Effector memory CD8-positive, alpha-beta T cell (primary cell): ENCODE measurements around the gene MXD4.
"Not testable (repeated sequence)": the region's sequence is repeated elsewhere in the genome, so short reads cannot be mapped to it uniquely, and the experiment has no call there.

Experiments
- ATAC-seq: fragments of 150-1000 bp; cut with Tn5 transposase; replicated peaks from 2 replicates; pipeline ENCODE4 v1.10.0; 2021; ENCODE audit warnings: mild to moderate bottlenecking, moderate library complexity
- DNase-seq, 3 experiments: peaks; one replicate each; pipeline ENCODE4 v3.0.0; 2021
- H3K27ac Mint-ChIP-seq, 2 donors: one replicate each; pipeline ENCODE4 v1.8.0; 2022; ENCODE audit warnings: mild to moderate bottlenecking in 2 of 2, mixed read lengths in 2 of 2, moderate library complexity in 2 of 2
- H3K27me3 Mint-ChIP-seq, 2 donors: one replicate each; pipeline ENCODE4 v1.8.0; 2022; ENCODE audit warnings: mixed read lengths in 2 of 2
- H3K36me3 Mint-ChIP-seq: one replicate; pipeline ENCODE4 v1.8.0; 2022; ENCODE audit warnings: mild to moderate bottlenecking, moderate library complexity, mixed read lengths; ENCODE audit not compliant: insufficient read depth
- H3K4me1 Mint-ChIP-seq, 2 donors: one replicate each; pipeline ENCODE4 v1.8.0; 2022; ENCODE audit warnings: low read depth in 2 of 2, mixed read lengths in 2 of 2
- H3K4me3 Mint-ChIP-seq, 2 donors: one replicate each; pipeline ENCODE4 v1.8.0; 2022; ENCODE audit warnings: mild to moderate bottlenecking in 2 of 2, mixed read lengths in 2 of 2, moderate library complexity in 2 of 2
- H3K9me3 Mint-ChIP-seq, 2 donors: one replicate each; pipeline ENCODE4 v1.8.0; 2022; ENCODE audit warnings: mixed read lengths in 2 of 2

The MXD4 gene

DNA sequence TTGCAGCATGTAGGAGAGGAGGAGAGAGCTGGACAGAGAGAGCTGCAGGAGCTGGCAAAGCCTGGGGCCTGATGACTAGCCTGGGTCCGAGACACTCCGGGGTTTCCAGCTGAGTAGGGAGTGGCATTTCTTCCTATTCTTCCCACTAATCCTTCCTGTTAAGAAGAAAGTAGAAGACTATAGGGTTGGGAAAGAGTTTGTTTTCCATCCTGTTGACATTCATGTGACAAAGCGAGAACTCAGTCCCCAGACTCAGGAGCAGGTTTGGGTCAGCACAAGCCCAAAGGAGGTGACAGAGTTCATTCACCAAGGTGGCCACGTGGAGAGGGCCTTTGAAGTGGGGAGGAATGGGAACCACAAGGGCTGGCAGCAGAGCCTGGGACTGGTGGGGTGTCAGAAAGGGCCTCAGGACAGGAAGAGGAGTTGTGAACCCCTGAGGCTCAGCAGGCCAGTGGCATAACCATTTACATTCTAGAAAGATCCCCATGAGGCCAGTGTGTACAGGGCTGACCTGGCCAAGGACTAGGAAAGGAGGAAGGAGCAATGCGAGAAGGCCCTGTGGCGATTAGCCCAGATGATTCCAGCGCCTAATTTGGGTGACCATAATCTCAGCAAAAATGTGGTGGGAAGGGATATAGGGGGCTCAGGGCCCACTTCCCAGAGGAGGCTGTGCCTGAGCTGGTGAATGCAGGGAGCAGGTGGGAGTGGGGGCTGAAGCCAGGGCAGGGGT is 16.7 kb downstream of the MXD4 start:
- H3K27me3 Mint-ChIP-seq: no peaks in the 10 kb centered on the region
- peak overlapping the region; percentile 59 to 71 for H3K27ac Mint-ChIP-seq
- DNase-seq: no peak
- no peaks in the 10 kb centered on the region for H3K9me3 Mint-ChIP-seq
- H3K4me1 Mint-ChIP-seq: peaks cover 25 to 26% of the 10 kb centered on the region in 2 donors
- no peak for ATAC-seq
- peaks cover 72% of the 10 kb centered on the region for H3K36me3 Mint-ChIP-seq
- H3K4me3 Mint-ChIP-seq: no peak overlapping the region

DNA sequence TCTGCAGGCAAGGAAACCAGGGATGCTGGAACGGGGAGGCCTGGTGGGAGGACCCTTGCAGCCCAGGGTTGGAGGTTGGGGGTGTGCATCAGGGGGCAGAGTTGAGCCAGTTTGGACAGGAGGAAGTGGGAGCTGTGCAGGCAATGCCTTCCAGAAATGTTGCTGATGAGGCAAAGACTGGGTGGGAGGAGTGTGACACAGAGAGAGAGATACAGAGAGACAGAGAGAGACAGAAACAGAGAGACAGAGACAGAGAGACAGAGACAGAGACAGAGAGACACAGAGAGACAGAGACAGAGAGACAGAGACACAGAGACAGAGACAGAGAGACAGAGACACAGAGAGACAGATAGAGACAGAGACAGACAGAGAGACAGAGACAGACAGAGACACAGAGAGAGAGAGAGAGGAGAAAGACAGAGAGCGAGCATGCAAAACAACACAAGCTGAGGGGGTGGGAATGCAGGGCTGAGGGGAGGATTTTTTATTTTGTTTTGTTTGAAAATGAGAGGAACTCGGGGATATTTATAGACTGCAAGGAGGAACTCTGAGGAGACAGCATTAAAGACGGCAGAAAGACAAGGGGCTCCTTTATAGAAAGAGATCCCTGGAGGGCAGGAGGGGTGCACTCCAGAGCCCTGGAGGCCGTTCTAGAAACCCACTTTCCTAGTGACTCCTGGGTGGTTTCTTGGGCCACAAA is 18.1 kb downstream of the MXD4 start:
- H3K9me3 Mint-ChIP-seq: no peaks in the 10 kb centered on the region
- no peaks in the 10 kb centered on the region for H3K27me3 Mint-ChIP-seq
- H3K36me3 Mint-ChIP-seq: peaks cover 63% of the 10 kb centered on the region
- H3K4me3 Mint-ChIP-seq: no peak overlapping the region
- DNase-seq: no peak
- peak overlapping the region; percentile 59 to 71 for H3K27ac Mint-ChIP-seq
- peaks cover 32 to 36% of the 10 kb centered on the region in 2 donors for H3K4me1 Mint-ChIP-seq
- no peak for ATAC-seq

DNA sequence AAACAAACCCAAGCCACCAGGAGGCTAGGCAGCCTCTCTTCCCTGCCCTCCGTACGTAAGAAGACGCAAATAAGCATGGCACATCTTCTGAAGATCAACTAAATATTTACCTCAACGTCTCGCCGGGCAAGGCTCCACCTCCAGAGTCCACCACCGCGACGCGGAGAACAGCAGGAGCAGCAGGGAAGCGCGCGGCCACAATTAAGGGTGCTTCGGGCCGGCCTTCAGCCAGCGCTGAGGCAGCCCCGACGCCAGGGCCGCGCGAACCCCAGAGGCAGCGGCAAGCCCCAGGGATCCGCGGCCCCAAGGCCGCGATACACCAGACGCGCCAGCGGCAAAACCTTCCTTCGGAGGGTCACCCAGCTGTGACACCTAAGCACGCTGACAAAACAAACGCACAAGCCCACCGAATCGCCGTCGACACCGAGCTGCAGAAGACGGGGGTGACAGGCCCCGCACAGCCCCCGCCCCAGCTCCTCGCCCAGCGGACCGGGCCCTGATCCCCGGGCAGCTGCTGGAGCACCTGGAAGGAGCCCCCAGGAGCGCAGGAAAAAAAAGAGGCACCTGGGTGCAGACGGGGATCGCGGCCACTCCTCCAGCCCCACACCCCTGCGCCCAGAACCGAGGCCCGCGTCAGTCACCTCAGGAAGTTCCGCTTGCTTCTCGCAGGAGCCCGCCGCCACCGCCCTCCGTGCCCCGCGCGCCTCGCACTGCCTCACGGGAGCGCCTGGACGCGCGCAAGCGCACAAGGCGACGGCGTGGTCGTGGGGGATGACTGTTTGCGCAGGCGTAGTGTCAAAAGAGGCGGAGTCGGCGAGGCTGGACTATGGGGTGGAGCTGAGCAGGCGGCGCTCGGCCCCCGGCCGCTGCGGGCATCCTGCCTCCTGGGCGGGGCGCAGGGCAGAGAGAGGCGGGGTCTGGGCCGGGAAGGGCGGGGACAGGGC is 20.2 kb downstream of the MXD4 start, which contains the start of the genes HAUS3 and POLN:
Gene HAUS3, minus strand, starts transcription at position 712 of the 944 bp plus-strand sequence. CDS start 1,175 bp downstream, outside the sequence.
Gene POLN, minus strand, starts transcription at position 712 of the 944 bp plus-strand sequence. CDS start 12,890 bp downstream, outside the sequence.
- peaks cover 53% of the 10 kb centered on the region for H3K36me3 Mint-ChIP-seq
- H3K9me3 Mint-ChIP-seq: no peaks in the 10 kb centered on the region
- H3K27me3 Mint-ChIP-seq: no peaks in the 10 kb centered on the region
- H3K27ac Mint-ChIP-seq: peak within 1 kb of the TSS; percentile 95 to 97
- H3K4me3 Mint-ChIP-seq: peak within 1 kb of the TSS; percentile 89 to 93
- H3K4me1 Mint-ChIP-seq: peaks cover 40 to 54% of the 10 kb centered on the region in 2 donors
- DNase-seq (peak; percentile 99 to 100 (median 99)), ATAC-seq (peak; percentile 84)

DNA sequence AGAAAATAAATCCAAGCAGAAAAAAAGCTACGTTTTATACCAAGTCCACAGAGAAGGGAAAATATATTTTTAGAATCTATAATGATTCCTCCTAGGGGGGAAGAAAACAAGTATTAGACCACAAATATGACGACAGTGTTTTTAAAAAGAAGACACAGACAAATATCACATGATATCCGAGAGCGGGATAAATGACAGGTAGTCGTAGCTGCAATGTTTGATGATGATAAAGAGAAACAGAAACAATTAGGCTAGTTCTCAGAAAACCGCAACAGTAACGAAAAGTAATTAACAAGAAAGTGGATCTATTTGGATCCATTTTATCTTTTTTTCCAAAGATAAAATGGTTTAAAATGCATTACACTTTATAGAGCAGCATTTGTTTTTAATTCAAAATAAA is 20.9 kb downstream of the MXD4 start:
- DNase-seq: no peak
- peak; percentile 16 for ATAC-seq
- Mint-ChIP-seq H3K36me3 (peaks cover 53% of the 10 kb centered on the region), H3K9me3 (no peaks in the 10 kb centered on the region), H3K27ac (peak overlapping the region; percentile 95 to 97), H3K4me3 (peak overlapping the region; percentile 89 to 93), H3K27me3 (no peaks in the 10 kb centered on the region), H3K4me1 (peaks cover 40 to 54% of the 10 kb centered on the region in 2 donors)

DNA sequence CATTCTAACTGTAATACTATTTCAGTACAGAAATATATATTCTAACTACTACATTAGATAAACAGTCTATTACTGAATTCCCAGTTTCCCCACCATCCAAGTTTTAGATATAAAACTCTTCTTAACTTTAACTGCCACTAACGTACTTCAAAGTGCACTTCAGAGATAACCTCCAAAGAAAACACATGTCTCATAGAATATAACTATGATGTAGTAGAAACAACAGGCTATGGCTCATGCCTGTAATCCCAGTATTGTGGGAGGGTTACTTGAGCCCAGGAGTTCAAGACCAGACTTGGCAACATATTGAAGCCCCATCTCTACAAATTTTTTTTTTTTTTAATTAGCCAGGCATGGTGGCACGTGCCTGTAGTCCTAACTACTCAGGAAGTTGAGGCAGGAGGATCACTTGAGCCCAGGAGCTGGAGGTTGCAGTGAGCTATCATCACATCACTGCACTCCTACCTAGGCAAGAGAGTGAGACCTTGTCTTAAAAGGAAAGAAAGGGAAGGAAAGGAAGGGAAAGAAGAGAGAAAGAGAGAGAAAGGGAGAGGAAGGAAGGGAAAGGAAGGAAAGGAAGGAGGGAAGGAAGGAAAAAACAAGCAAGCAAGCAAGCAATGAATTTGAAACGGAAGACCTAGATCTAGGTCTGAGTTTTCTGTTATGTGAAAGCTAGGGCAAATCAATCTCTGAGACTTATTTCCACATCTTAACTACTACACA is 24.8 kb downstream of the MXD4 start:
- H3K9me3 Mint-ChIP-seq: no peaks in the 10 kb centered on the region
- H3K36me3 Mint-ChIP-seq: peaks cover 70% of the 10 kb centered on the region
- peak overlapping the region; percentile 53 to 77 for H3K27ac Mint-ChIP-seq
- peak overlapping the region; percentile 12 to 51 for H3K4me3 Mint-ChIP-seq
- ATAC-seq (no peak), DNase-seq (no peak)
- H3K4me1 Mint-ChIP-seq: peaks cover 32 to 63% of the 10 kb centered on the region in 2 donors
- H3K27me3 Mint-ChIP-seq: no peaks in the 10 kb centered on the region

DNA sequence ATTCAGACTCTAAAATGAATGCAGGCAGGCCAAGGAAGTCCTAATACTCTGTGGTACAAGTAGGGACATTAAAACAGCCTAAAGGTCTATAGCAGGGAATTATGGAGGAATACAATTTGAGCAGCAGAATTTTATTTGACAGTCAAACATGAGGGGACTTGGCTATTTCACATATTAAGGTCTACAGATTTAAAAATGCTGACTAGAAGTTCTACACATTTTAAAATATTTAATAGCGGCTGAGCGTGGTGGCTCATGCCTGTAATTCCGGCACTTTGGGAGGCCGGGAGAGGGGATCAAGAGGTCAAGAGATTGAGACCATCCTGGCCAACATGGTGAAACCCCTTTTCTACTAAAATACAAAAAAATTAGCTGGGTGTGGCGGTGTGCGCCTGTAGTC is 30.8 kb downstream of the MXD4 start:
- peaks cover 6 to 28% of the 10 kb centered on the region in 2 donors for H3K4me1 Mint-ChIP-seq
- no peaks in the 10 kb centered on the region for H3K9me3 Mint-ChIP-seq
- peaks cover 59% of the 10 kb centered on the region for H3K36me3 Mint-ChIP-seq
- DNase-seq (no peak), ATAC-seq (no peak)
- no peak overlapping the region for H3K27ac Mint-ChIP-seq
- no peak overlapping the region for H3K4me3 Mint-ChIP-seq
- H3K27me3 Mint-ChIP-seq: no peaks in the 10 kb centered on the region

DNA sequence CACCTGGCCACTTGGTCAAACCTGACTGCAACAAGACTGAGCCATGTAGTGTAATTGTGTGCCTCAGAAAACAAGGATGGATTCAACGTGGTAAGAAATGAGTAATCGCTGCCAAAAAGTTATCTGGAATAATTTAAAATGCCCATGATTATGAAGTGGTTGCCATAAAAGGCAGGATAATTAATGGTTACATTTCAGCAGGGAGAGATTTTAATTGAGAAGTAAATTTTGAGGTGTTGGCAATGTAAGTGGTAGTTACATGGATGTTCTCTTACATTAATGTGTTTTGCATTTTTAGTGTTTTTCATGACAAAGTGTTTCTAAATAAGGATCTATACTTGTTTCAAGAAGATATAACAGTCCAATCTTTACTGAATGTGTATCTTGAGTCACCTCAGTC is 35.6 kb downstream of the MXD4 start:
- Mint-ChIP-seq H3K4me3 (no peak overlapping the region), H3K36me3 (peaks cover 29% of the 10 kb centered on the region), H3K4me1 (peaks cover 0 to 5% of the 10 kb centered on the region in 2 donors), H3K9me3 (no peaks in the 10 kb centered on the region), H3K27ac (peak overlapping the region in 1 of 2 donors; percentile 3), H3K27me3 (no peaks in the 10 kb centered on the region)
- ATAC-seq (no peak), DNase-seq (no peak)

DNA sequence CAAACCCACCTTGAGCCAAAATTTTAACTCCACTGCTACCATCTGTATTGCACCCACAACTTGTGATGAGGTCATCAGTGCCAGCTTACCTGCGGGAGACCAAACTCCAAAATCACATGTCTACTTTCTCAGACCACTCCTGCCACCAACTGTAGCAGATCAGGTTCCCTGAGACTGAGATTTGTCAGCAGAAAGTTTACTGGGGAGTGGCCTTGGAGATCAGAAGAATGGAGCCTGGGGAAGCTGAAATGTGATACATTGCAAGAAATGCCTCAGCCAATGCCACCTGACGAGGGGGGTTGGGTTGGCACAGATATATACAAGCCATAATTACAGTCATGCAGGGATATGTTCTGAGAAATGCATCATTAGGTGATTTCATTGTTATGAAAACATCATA is 39.1 kb downstream of the MXD4 start:
- no peak for ATAC-seq
- Mint-ChIP-seq H3K27ac (no peak overlapping the region), H3K27me3 (no peaks in the 10 kb centered on the region), H3K9me3 (no peaks in the 10 kb centered on the region), H3K36me3 (peaks cover 12% of the 10 kb centered on the region), H3K4me1 (peaks cover 7 to 11% of the 10 kb centered on the region in 2 donors), H3K4me3 (no peak overlapping the region)
- no peak for DNase-seq

DNA sequence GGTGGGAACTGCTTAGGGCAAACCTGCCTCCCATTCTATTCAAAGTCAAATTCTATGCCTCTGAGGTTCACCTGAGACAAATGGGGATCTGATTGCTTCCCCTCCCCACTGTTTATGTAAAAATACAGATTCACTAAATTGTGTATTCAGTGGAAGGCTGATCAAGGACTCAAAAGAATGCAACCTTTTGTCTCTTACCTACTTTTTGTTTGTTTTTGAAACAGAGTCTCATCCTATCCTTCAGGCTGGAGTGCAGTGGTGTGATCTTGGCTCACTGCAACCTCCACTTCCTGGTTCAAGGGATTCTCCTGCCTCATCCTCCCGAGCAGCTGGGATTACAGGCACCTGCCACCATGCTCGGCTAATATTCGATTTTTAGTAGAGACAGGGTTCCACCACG is 40.5 kb downstream of the MXD4 start:
- H3K4me3 Mint-ChIP-seq, ATAC-seq, DNase-seq, H3K9me3 Mint-ChIP-seq, H3K27ac Mint-ChIP-seq, H3K4me1 Mint-ChIP-seq, H3K27me3 Mint-ChIP-seq: not testable (repeated sequence)
- H3K36me3 Mint-ChIP-seq: peaks cover 12% of the 10 kb centered on the region

DNA sequence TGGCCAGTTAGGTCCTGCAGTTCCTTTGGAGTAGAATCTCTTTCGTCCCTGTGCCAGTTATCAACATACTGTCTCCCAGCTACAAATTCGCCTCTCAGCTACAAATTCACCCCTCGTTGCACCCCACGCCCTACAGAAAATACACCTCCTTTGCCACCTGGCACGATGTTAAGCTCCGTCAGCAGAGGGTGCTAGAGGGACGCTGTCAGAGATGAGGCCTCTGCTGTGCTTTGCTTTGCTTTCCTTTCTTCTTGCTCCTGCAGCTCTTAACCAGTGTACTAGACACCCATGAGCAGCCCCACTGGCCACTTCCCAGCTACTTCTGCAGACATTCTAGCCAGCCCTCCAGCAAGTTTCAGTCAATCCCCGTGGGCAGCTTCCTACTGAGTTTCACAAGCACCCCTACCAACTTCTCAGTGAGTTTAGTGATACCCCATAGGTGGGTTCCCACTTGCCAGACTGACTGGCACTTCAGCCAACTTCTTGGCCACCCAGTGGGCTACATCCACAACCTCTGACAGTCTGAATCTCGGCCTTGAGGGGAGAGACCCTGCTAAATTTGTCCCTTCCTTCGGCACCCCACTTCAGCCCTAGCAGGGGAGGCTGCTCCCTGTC is 41.8 kb downstream of the MXD4 start:
- DNase-seq (peak; percentile 79 to 83 (median 83)), ATAC-seq (peak; percentile 99)
- no peak overlapping the region for H3K4me3 Mint-ChIP-seq
- peaks cover under 1% of the 10 kb centered on the region for H3K36me3 Mint-ChIP-seq
- H3K9me3 Mint-ChIP-seq: no peaks in the 10 kb centered on the region
- no peaks in the 10 kb centered on the region for H3K27me3 Mint-ChIP-seq
- H3K4me1 Mint-ChIP-seq: peaks cover 5 to 7% of the 10 kb centered on the region in 2 donors
- H3K27ac Mint-ChIP-seq: peak overlapping the region in 1 of 2 donors; percentile 28

DNA sequence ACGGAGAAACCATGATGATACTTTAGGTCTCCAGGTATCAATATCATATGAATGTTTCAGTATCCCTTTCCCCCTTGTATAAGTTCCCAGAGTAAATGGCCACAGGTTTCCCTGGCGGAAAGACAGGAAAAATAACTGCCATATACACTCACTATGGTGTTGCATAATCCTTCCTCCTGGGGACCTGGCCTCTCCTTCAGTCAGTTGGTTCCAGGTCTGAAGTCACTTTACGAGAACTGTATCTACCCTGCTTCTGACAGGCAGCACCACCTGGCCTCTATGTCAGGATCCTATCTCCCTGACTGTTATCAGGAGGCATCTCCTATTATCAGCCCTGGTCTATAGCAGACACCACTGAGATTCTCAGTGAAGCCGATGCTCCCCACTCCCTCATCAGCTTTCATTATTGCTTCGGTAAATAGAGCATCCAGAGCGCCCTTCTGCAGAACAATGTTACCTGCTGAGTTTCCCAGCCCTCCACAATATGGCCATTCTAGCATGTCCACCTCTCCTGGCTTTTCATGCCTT is 42.6 kb downstream of the MXD4 start:
- ATAC-seq (no peak), DNase-seq (no peak)
- H3K27ac Mint-ChIP-seq: no peak overlapping the region
- peaks cover 5 to 7% of the 10 kb centered on the region in 2 donors for H3K4me1 Mint-ChIP-seq
- H3K27me3 Mint-ChIP-seq: no peaks in the 10 kb centered on the region
- H3K4me3 Mint-ChIP-seq: no peak overlapping the region
- no peaks in the 10 kb centered on the region for H3K36me3 Mint-ChIP-seq
- H3K9me3 Mint-ChIP-seq: no peaks in the 10 kb centered on the region

DNA sequence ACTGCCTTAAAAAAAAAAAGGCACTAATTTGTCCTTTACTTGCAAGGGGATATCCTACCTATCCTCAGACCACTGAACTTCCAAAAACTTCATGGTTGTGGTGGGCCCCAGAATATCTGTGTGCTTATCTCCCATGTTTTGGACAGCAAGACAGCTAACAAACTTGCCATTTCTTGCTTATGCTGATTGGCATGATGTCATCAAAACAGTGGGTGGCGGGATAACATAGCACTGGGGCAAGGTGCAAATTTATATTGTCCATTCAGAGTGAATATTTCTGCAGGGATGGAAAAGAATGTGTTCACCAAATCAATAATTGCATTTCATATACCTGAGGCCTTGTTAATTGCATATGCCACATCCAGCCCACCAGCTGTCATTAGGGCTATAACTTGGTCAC is 43.5 kb downstream of the MXD4 start:
- no peak overlapping the region for H3K4me3 Mint-ChIP-seq
- ATAC-seq (no peak), DNase-seq (no peak)
- H3K27me3 Mint-ChIP-seq: no peaks in the 10 kb centered on the region
- no peaks in the 10 kb centered on the region for H3K36me3 Mint-ChIP-seq
- peaks cover 5 to 7% of the 10 kb centered on the region in 2 donors for H3K4me1 Mint-ChIP-seq
- no peak overlapping the region for H3K27ac Mint-ChIP-seq
- H3K9me3 Mint-ChIP-seq: no peaks in the 10 kb centered on the region
